IMR-90 (cell line): ENCODE data around the gene CPT1A.

Experiments used
- CHD1 ChIP-seq: IDR thresholded peaks from 2 replicates; pipeline ENCODE4 v1.6.1; 2012; ENCODE audit warnings: low read depth, low read length, improper control_type of control experiment
- POLR2A ChIP-seq: IDR thresholded peaks from 2 replicates; pipeline ENCODE4 v1.6.1; 2012; ENCODE audit warnings: mild to moderate bottlenecking, low read depth, low read length
- RAD21 ChIP-seq: IDR thresholded peaks from 2 replicates; pipeline ENCODE4 v1.6.1; 2012; ENCODE audit warnings: low read length, improper control_type of control experiment

DNA sequence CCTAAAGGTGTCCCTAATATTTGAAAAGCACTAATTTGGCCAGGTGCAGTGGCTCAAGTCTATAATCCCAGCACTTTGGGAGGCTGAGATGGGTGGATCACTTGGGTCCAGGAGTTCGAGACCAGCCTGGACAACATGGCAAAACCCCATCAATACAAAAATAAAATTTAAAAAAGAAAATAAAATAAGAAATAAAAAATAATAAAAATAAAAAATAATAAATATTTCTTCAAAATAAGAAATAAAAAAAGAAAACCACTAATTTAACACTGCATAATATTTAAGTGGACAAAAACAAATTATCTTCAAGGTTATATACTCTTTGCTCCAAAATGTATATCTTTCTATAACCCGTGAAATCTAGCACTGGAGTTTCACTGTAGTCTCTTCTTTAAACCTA, 32.9 kb downstream of the CPT1A start:
- TF ChIP-seq POLR2A (no peak), CHD1 (no peak), RAD21 (no peak)
